Hepatocyte (in vitro differentiated cells): ENCODE measurements around the gene LUZP2.

ENCODE experiments used
- EZH2 ChIP-seq: fragments of 200-600 bp; sonication (generic); IDR thresholded peaks from 2 replicates; pipeline ENCODE4 v1.6.1; 2016; ENCODE audit warnings: antibody characterized with exemption, mild to moderate bottlenecking, borderline replicate concordance
- EZH2phosphoT487 ChIP-seq: fragments of 200-600 bp; sonication (generic); IDR thresholded peaks from one replicate; pipeline ENCODE4 v1.6.1; 2018; ENCODE audit warnings: antibody characterized with exemption, mild to moderate bottlenecking, low read depth, moderate library complexity; ENCODE audit not compliant: unreplicated experiment, severe bottlenecking
- TF ChIP-seq, protein P1 (sequence below): fragments of 200-600 bp; sonication (generic); IDR thresholded peaks from 2 replicates; pipeline ENCODE4 v1.5.1; 2016; ENCODE audit warnings: antibody characterized with exemption, mild to moderate bottlenecking; ENCODE audit not compliant: poor library complexity

DNA sequence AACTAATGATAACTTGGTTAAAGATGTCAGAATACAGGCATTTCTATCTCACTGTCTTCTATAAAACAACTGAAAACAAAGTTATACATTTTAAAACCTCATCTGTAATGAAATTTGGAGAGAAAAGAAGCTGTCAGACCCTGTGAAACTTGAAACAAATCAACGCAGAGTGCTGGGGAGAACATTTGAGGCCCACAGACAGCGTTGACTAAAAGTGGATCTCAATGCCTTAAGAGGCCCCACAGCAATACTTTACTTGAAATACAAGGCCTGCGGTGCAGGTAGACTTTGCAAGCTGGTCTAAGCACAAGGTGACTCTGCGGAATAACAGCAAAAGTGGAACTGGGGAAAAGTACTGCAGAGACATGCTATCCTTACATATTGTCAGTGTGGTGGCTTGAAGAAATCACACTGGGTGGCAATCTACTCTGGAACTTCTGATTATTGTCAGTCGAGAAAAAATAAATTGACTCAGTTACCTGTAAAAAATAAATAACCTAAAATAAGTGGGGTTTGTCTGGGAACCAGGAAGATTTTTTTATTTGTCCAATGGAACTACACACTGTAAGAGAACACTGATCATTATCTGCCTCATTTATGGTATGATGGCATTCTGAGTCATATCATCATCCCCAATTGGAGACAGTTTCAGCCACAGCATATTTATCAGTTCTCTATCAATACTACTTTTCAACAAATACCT is 138.9 kb downstream of the LUZP2 start:
- no peak for TF ChIP-seq EZH2
- TF ChIP-seq, protein P1, sequence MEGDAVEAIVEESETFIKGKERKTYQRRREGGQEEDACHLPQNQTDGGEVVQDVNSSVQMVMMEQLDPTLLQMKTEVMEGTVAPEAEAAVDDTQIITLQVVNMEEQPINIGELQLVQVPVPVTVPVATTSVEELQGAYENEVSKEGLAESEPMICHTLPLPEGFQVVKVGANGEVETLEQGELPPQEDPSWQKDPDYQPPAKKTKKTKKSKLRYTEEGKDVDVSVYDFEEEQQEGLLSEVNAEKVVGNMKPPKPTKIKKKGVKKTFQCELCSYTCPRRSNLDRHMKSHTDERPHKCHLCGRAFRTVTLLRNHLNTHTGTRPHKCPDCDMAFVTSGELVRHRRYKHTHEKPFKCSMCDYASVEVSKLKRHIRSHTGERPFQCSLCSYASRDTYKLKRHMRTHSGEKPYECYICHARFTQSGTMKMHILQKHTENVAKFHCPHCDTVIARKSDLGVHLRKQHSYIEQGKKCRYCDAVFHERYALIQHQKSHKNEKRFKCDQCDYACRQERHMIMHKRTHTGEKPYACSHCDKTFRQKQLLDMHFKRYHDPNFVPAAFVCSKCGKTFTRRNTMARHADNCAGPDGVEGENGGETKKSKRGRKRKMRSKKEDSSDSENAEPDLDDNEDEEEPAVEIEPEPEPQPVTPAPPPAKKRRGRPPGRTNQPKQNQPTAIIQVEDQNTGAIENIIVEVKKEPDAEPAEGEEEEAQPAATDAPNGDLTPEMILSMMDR: no peak
- no peak for TF ChIP-seq EZH2phosphoT487
